OCI-LY7 (cell line): ENCODE data around the gene IFT81.

Source experiments
- EZH2phosphoT487 ChIP-seq: fragments of 200-600 bp; sonication (generic); IDR thresholded peaks from 2 replicates; pipeline ENCODE4 v1.6.1; 2018; ENCODE audit warnings: low read depth, borderline replicate concordance, mild to moderate bottlenecking, mixed run types, antibody characterized with exemption, low read length, moderate library complexity, mixed read lengths
- TF ChIP-seq, protein P1 (sequence below): fragments of 200-600 bp; sonication (generic); conservative IDR thresholded peaks from 2 replicates; pipeline ENCODE4 v1.5.1; 2014; ENCODE audit warnings: mild to moderate bottlenecking, antibody characterized with exemption, low read length, moderate library complexity, mixed read lengths

DNA sequence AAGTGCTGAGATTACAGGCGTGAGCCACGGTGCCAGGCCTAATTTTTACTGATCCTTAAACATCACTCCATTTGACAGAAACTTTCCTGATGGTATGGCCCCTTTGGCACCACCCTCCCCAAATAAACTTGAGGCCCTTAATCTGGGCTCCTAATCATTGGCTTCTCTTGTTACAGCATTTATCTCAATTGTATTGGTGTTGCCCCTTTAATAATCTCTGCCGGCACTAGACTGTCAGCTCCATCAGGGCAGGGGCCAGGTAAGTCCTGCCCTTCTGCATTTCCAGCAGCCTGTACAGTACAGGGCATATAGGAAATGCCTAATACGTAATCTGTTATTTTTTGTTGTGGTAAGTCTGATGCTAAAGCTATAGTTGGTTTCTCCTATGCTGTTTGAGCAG, 1.2 kb upstream of the IFT81 start:
- TF ChIP-seq, protein P1, sequence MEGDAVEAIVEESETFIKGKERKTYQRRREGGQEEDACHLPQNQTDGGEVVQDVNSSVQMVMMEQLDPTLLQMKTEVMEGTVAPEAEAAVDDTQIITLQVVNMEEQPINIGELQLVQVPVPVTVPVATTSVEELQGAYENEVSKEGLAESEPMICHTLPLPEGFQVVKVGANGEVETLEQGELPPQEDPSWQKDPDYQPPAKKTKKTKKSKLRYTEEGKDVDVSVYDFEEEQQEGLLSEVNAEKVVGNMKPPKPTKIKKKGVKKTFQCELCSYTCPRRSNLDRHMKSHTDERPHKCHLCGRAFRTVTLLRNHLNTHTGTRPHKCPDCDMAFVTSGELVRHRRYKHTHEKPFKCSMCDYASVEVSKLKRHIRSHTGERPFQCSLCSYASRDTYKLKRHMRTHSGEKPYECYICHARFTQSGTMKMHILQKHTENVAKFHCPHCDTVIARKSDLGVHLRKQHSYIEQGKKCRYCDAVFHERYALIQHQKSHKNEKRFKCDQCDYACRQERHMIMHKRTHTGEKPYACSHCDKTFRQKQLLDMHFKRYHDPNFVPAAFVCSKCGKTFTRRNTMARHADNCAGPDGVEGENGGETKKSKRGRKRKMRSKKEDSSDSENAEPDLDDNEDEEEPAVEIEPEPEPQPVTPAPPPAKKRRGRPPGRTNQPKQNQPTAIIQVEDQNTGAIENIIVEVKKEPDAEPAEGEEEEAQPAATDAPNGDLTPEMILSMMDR = no peak
- no peak for TF ChIP-seq EZH2phosphoT487
